ENCODE measurements around the gene KCNH3.
"Not testable (repeated sequence)": the region's sequence is repeated elsewhere in the genome, so short reads cannot be mapped to it uniquely, and the experiment has no call there.

Gene KCNH3

GRCh38 chr12:49588721-49589516 is 50.1 kb downstream of the KCNH3 start:
- no peak for DNase-seq

GRCh38 chr12:49598527-49598926 is 59.7 kb downstream of the KCNH3 start:
- DNase-seq: no peak

- no peak for DNase-seq
Observed at GRCh38 chr12:49599961-49600360, 61.1 kb downstream of the KCNH3 start.

- DNase-seq: no peak
Observed at GRCh38 chr12:49603721-49604120, 64.9 kb downstream of the KCNH3 start.

GRCh38 chr12:49604856-49605255 is 66.0 kb downstream of the KCNH3 start:
- no peak for DNase-seq

GRCh38 chr12:49605539-49605938 is 66.7 kb downstream of the KCNH3 start, which contains the start of gene FAM186B:
Gene FAM186B (minus strand): TSS chr12:49605639. CDS start chr12:49605477, 162 bp downstream.
- not testable (repeated sequence) for DNase-seq
